ENCODE measurements around the gene HS2ST1.

- TF ChIP-seq CTCF (IDR thresholded peaks at IDR 0.05; ENCODE audit: low read length) (no peak), EZH2 (IDR thresholded peaks at IDR 0.05; ENCODE audit: borderline replicate concordance, low read length) (no peak)
Observed at GRCh38 chr1:86955678-86956077, 41.2 kb downstream of the HS2ST1 start.

Data from OCI-LY1 (cell line).